Effector CD8-positive, alpha-beta T cell (primary cell): ENCODE measurements around the gene SLC26A4.

Source experiments
- DNase-seq: peaks from one replicate; lab custom pipeline; 2025; lab: John Stamatoyannopoulos, UW

Gene SLC26A4

DNA sequence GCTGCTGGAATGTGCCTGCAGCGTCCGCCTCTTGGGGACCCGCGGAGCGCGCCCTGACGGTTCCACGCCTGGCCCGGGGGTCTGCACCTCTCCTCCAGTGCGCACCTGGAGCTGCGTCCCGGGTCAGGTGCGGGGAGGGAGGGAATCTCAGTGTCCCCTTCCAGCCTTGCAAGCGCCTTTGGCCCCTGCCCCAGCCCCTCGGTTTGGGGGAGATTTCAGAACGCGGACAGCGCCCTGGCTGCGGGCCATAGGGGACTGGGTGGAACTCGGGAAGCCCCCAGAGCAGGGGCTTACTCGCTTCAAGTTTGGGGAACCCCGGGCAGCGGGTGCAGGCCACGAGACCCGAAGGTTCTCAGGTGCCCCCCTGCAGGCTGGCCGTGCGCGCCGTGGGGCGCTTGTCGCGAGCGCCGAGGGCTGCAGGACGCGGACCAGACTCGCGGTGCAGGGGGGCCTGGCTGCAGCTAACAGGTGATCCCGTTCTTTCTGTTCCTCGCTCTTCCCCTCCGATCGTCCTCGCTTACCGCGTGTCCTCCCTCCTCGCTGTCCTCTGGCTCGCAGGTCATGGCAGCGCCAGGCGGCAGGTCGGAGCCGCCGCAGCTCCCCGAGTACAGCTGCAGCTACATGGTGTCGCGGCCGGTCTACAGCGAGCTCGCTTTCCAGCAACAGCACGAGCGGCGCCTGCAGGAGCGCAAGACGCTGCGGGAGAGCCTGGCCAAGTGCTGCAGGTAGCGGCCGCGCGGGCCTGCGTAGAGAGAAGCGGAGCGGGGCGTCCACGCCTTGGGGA is 645 bp downstream of the SLC26A4 start:
- no peak for DNase-seq

DNA sequence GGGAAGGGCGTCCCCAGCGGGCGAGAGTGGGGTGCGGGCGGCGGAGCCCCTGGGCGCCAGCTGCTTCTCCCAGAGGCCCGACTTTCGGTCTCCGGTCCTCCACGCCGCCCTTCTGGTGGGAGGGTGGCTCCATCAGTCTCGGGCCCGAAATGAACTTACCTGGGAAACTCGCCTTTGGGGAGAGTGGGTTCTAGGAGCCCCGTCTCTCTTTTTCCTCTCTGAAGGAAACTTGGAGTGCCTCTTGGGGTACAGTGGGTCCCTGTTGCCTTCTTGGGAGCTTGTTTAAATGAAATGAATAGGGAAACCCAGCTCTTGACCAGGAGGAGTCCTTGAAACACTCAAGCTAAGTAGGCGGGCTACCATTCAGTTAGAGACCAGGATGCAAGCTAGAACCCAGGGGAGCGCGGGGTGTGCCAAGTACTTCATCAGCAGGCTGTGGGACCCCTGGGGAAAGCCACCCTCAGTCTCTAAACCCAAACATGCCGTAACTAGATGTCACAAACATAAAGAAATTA is 1.3 kb downstream of the SLC26A4 start:
- no peak for DNase-seq

- no peak for DNase-seq
Measured at GRCh38 chr7:107663196-107663595, 2.6 kb downstream of the SLC26A4 start.

DNA sequence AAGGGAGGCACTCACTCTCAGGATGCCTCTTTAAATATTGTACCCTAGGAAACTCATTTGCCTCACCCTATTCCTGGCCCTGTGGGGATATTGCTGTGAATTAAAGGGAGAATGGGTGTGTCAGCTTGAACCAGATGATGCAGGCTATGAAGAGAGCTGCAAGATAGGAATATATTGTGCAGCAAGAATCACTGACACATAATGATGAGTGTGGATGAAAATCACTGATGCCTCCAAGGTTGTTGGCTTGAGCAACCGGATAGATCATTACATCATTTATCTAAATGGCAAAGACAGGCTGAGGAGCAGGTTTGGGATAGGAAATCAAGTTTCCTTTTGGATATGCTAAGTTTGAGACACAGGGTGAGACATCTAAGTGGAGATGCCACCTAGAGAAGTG is 6.2 kb downstream of the SLC26A4 start:
- no peak for DNase-seq

DNA sequence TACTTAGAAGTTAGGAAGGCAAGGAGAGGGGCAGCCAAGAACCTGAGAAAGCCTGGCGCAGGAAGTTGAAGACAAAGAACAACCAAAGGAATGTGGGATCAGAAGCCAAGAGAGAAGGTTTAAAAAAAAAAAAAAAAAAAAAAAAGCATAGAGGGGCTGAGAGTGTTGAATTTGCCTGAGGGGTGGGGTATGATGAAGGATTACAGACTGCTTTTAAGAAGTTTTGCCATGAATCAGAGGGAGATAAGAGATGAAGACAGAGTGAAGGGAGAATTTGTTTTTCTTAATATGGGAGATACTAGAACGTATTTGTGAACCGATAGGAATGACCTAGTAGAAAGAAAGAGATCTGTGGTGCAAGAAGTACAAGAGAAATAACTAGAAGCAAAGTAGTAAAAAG is 6.7 kb downstream of the SLC26A4 start:
- no peak for DNase-seq

DNA sequence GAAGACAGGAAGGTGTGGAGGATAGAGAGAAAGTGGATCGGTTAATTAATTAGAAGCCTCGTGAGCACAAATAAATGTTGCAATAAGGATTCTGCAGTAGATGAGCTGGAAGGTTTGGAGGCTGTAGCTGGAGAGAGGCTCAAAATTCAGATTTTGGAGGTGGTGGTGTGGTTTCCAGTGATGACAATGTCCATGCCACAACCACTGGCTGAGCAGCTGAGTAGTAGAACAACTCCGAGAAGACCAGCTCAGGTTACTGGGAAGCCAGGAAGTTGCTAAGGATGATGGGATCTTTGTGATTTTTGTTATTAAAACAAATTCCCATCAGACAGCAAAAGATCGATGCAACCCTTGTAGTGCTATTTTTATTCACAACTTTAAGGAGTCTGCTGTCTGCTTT is 7.7 kb downstream of the SLC26A4 start:
- DNase-seq, result no peak

GRCh38 chr7:107672183-107672582 is 11.6 kb downstream of the SLC26A4 start:
- no peak for DNase-seq

DNA sequence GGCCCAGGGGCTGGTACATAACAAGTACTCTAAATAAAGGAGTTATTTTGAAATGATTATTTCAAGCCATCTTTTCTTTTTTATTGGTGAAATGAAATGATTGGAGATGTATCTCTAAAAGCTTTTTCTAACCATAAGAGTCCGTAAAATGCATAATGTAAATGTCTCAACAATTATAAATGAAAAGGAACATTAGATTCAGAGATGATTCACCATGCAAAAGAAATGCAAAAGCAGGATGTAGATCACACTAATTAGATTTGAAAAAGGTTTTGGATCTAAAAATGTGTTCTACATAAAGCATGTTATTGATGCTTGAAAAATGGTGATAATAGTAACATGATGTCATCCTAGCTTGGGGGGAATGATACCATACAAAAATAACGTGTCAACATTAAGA is 15.6 kb downstream of the SLC26A4 start:
- DNase-seq, result no peak

DNA sequence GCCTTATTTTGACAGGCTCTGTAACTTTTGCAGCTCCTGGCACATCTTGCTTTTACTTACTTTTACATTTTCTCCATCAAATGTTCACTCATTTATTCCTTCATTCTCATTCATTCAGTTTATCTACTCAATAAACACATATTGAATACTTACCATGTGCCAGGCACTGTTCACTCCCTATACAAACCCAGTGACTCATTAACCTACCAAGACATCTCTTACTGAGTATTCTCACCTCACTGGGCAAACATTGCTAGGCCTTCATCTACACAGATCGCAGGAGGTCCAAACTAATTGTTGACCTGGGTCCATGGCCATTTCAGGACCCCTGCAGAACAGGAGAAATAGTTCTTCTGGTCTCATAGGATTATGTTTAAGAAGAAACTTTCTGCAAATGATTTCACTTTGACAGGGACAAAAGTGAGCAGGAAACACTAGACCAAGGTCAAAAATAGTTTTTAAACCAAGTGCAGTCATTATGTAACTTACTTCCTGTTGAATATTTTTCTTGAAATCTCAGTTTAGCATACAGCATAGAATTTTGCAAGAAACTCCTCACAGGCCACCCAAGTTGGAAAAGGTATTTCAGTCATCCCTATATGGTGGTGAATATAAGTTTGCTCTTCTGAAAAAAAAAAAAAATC is 17.6 kb downstream of the SLC26A4 start:
- DNase-seq, result no peak

DNA sequence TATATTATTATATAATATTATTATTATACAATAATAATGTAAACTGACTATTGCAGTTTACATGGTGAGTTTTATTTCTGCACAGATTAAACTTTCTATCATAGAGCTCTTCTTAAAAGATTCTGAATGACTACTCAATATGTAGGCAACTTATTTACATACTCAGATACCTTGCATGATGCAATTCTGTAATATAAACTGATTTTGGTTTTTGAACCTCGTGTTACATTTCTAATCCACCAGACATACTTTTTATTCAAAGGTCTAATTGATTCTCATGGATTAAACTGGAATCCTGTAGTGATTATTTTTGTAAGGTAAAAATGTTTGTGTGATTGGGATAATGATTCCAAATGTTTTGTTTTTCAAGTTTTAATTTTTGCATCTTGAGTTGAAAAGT is 19.9 kb downstream of the SLC26A4 start:
- no peak for DNase-seq

- no peak for DNase-seq
Measured at GRCh38 chr7:107682886-107683285, 22.3 kb downstream of the SLC26A4 start.

- DNase-seq, result no peak
Measured at GRCh38 chr7:107684287-107684686, 23.7 kb downstream of the SLC26A4 start.

DNA sequence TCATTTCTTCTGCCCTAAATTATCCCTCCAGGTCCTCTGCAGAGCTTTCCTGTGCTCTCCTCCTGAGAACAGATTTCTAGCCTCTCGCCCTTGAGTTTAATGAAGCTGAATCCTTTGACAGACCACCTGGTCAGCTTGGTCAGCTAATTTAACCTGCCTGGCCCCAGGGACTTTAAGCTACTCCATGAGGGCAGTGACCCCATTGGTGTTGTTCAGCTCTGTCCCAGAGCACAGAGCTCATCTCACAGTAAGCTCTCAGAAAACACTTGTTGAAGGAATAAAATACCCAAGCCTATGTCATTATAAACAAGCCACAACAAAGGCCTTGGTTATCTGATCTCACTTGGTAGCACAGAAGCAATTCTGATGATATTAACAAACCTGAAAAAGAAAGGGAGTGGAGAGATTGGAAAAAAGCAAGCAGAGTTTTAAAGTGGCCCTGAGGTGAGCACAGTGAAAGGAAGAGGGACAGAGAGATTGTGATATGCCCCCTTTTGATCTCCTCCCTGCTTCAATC is 24.4 kb downstream of the SLC26A4 start:
- DNase-seq, result no peak

- DNase-seq, result no peak
Measured at GRCh38 chr7:107686816-107687387, 26.3 kb downstream of the SLC26A4 start.

GRCh38 chr7:107687656-107688055 is 27.0 kb downstream of the SLC26A4 start:
- no peak for DNase-seq

- DNase-seq, result no peak
Measured at GRCh38 chr7:107689553-107689952, 28.9 kb downstream of the SLC26A4 start.

GRCh38 chr7:107690084-107690483 is 29.5 kb downstream of the SLC26A4 start:
- DNase-seq, result no peak

GRCh38 chr7:107690611-107691010 is 30.0 kb downstream of the SLC26A4 start:
- DNase-seq, result no peak

- DNase-seq, result no peak
Measured at GRCh38 chr7:107691716-107692115, 31.1 kb downstream of the SLC26A4 start.

GRCh38 chr7:107692501-107692900 is 31.9 kb downstream of the SLC26A4 start:
- no peak for DNase-seq

DNA sequence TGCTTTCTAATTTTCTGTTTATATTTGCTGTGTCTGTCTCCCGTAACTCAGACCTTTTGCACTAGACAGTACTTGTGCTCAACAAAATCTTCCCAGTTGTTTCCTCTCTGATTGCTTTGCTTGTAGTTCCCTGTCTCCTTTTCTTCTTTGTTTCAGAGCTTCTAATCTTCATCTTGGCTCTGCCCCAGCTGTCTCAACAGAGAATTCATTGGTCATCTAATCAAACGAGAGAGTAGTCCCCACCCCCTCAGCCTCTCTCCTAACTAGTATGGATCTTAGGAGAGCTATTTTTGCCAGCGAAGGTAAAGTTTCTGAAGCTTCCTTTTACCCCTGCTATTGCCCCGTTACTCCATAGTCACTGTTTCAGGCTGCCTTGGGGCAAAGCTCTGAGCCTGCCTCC is 32.8 kb downstream of the SLC26A4 start:
- DNase-seq, result no peak

DNA sequence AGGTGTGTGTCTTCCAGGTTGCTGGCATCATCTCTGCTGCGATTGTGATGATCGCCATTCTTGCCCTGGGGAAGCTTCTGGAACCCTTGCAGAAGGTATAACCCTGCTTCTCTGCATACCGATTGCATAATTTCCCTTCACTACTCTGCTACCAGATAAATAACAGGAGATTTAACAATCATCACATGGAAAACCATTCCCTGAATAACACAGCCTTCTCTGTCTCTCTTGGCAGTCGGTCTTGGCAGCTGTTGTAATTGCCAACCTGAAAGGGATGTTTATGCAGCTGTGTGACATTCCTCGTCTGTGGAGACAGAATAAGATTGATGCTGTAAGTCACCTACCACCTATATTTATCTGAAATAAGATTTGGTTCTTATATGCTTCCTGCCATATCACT is 33.8 kb downstream of the SLC26A4 start:
- DNase-seq, result no peak
